HG03575 (cell line): Measurements from ENCODE around the gene ZG16.
"Not testable (repeated sequence)": the region's sequence is repeated elsewhere in the genome, so short reads cannot be mapped to it uniquely, and the experiment has no call there.

ENCODE experiments used
- ATAC-seq: cut with Tn5 transposase; IDR thresholded peaks from one replicate; pipeline ENCODE4 v1.9.1; 2021; ENCODE audit not compliant: unreplicated experiment, insufficient number of reproducible peaks, low FRiP score; ENCODE audit errors: extremely low read depth

Gene ZG16

DNA sequence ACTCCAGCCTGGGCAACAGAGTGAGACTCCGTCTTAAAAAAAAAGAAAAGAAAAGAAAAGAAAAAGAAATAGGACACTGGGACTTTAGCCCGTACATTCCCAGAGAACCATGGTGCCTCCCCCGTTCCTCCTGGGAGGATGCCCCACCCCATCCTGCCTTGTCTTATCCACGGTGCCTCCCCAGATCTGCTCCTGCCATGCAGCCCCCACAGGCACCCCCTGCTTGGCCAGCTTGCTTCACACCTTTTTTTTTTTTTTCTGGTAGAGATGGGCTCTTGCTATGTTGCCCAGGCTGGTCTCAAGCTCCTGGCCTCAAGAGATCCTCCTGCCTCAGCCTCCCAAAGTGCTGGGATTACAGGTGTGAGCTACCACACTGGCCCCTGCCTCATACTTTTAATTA lies 31.5 kb upstream of the ZG16 start:
- not testable (repeated sequence) for ATAC-seq

DNA sequence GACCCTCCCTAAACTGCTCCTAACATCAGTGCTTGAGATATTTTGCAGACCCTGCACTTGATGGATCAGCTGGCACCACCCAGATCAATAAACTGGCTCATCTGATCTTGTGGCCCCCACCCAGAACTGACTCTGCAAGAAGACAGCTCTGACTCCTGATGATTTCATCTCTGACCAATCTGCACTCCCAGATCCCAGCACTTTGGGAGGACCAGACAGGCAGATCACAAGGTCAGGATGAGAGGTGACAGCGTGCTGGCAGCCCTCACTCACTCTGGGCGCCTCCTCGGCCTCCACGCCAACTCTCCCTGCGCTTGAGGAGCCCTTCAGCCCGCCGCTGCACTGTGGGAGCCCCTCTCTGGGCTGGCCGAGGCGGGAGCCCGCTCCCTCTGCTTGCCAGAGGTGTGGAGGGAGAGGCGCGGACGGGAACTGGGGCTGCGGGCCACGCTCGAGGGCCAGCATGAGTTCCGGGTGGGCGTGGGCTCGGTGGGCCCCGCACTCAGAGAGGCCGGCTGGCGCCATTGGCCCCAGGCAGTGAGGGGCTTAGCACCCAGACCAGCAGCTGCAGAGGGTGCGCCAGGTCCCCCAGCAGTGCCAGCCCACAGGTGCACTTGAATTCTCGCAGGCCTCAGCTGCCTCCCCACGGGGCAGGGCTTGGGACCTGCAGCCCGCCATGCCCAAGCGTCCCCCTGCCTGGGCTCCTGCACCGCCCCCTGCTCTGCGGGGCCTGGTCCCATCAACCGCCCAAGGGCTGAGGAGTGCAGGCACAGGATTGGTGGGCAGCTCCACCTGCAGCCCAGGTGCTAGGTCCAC lies 29.9 kb upstream of the ZG16 start:
- no peak for ATAC-seq

DNA sequence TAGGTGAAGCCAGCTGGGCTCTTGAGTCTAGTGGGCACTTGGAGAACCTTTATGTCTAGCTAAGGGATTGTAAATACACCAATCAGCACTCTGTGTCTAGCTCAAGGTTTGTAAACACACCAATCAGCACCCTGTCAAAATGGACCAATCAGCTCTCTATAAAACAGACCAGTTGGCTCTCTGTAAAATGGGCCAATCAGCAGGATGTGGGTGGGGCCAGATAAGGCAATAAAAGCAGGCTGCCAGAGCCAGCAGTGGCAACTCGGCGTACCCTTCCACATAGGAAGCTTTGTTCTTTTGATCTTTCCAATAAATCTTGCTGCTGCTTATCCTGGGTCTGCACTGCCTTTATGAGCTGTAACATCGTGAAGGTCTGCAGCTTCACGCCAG lies 29.3 kb upstream of the ZG16 start:
- ATAC-seq = not testable (repeated sequence)

DNA sequence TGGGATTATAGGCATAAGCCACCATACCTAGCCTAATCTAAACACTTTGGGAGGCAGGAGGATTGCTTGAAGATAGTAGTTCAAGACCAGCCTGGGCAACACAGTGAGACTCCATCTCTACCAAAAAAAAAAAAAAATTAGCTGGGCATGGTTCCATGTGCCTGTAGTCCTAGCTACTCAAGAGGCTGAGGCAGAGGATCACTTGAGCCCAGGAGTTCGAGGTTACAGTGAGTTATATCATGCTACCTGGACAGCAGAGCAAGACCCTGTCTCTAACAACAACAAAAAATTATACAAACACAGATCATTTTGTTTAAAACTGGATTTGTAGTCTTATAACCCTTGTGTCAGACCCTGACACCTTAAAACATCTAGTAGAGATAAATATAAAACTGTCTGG lies 24.5 kb upstream of the ZG16 start:
- no peak for ATAC-seq

DNA sequence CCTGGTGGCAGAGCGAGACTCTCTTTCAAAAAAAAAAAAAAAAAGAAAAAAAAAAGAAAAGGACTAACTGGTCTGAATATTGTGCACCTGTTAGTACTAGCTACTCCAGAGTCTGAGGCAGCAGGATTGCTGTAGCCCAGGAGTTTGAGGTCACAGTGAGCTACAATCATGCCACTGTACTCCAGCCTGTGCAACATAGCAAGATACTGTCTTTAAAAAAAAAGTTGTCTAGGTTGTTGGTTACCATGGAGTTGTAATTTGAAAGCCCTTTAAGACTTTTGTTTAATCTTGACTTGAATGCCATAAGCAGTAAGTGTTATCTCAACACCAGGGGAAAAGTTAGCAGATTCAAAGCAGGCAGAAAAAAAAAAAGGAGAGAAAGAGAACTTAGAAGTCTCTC lies 21.4 kb upstream of the ZG16 start:
- no peak for ATAC-seq

DNA sequence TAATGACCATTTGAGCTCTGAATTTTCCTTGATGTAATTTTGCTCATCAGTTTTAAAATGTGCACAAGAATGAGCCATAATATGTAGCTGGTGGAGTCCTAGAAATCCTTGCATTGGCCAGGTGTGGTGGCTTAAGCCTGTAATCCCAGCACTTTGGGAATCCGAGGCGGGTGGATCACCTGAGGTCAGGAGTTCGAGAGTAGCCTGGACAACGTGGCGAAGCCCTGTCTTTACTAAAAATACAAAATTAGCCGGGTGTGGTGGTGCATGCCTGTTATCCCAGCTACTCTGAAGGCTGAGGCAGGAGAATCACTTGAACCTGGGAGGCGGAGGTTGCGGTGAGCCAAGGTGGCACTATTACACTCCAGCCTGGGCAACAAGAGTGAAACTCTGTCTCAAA lies 21.0 kb upstream of the ZG16 start:
- not testable (repeated sequence) for ATAC-seq

DNA sequence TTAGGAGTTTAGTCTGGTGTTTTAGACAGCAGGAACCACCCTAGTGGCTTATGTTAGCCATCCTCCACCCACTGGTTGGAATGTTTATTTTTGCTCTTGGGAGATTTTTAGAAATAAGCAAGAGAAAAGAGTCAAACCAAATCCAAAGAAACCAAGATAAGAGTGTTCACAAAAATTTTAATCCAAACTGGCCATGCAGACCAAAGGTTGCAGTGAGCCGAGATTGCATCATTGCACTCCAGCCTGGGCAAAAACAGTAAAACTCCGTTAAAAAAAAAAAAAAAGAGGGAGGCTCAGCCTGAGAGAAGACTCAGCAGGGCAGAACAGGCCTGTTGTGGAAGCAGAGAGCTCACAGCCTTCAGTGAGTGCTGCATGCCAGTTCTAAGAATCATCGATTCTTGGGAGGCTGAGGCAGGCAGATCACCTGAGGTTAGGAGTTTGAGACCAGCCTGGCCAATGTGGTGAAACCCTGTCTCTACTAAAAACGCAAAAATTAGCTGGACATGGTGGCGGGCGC lies 20.0 kb upstream of the ZG16 start:
- ATAC-seq = no peak

DNA sequence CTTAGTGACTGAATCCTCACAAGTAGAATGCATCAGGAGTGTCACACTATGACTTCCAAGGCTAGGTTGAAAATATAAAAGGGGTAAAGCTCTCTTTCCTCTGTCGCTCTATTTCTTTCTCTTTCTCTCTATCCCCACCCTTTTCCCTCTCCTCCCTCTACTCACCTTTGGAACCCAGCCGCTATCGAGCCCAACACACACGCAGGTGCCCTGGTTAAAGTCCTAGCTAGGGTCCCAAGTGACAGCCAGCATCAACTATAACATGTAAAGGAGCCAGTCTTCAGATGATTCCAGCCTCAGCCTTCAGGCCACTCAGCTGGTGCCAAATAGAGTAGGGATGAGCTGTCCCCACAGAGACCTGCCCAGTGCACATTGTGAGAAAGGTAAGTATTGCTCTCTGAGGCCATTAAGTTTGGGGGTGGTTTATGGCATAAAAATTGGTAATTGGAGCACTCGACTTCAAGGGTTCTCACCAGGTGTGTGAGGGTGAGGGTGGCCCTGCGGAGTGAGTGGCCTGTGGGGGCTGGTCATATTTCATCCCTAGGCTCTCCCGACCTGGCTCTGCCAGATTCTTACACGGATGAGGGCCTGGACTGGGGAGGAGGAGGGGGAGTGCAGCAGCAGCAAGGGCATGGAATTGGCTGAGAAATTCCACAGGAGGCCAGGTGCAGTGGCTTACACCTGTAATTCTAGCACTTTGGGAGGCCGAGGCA lies 17.3 kb upstream of the ZG16 start:
- ATAC-seq = no peak

DNA sequence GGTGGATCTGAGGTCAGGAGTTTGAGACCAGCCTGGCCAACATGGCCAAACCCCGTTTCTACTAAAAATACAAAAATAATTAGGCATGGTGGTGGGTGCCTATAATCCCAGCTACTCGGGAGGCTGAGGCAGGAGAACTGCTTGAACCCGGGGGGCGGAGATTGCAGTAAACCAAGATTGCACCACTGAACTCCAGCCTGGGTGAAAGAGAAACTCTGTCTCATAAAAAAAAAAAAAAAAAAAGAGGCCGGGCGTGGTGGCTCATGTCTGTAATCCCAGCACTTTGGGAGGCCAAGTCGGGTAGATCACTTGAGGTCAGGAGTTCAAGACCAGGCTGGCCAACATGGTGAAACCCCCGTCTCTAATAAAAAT lies 16.8 kb upstream of the ZG16 start:
- ATAC-seq = not testable (repeated sequence)

DNA sequence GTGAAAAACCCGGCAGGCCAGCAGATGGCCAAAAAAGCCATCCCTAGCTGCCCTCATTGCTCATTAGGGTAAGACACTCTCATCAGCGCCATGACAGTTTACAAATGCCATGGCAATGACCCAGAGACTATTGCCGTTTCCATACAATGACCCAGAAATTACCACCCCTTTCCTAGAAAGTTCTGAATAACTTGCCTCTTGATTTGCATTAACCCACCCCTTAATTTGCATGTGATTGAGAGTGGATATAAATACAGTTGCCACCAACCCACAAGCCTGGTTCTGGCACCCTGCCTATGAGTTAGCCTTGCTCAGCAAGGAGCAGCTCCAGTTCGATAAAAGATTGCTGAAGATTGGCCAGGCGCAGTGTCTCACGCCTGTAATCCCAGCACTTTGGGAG lies 16.2 kb upstream of the ZG16 start:
- ATAC-seq = no peak

DNA sequence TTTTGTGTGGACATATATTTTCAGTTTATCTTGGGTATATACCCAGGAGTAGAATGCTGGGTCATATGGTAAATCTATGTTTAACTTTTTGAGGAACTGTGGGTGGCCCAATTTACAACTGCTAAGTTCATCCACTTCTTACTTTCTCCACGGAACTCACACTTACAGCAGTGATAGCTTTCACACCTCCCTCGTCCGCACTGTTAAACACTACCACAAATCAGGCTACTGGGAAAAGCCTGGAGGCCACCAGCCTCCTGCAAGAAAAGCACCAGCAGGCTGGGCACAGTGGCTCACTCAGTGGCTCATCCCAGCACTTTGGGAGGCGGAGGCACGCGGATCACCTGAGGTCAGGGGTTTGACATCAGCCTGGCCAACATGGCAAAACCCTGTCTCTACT lies 14.7 kb upstream of the ZG16 start:
- no peak for ATAC-seq

DNA sequence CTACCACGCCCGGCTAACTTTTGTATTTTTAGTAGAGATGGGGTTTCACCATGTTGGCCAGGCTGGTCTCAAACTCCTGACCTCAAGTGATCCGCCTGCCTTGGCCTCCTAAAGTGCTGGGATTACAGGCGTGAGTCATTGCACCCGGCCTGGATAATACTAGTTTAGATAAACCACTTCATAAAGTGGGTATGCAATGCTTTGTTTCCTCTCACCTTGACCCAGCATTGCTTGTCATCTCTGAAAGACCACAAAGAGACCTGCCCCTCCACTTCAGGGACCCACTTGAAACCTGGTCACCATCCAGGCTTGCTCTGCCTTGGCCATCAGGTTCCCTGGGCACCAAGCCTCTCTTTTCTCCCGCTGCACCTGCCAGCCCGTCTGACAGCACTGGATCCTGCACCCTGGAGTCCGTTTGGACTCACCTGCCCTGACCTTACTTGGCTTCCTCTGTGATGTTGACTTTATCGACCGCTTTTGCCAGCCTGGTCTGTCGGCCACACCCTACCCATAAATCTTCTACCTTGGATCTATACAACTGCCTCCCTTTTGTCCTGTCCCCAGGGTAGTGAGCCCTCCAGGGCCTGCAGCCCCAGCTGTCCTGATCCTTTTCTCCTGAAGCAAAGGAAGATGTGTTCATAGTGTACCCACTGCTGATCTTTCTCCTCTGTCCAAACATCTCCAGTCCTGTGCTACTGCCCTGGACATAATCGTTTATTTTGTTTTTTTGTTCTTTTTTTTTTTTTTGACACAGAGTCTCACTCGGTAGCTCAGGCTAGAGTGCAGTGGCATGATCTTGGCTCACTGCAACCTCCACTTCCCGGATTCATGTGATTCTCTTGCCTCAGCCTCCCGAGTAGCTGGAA lies 12.7 kb upstream of the ZG16 start:
- no peak for ATAC-seq

DNA sequence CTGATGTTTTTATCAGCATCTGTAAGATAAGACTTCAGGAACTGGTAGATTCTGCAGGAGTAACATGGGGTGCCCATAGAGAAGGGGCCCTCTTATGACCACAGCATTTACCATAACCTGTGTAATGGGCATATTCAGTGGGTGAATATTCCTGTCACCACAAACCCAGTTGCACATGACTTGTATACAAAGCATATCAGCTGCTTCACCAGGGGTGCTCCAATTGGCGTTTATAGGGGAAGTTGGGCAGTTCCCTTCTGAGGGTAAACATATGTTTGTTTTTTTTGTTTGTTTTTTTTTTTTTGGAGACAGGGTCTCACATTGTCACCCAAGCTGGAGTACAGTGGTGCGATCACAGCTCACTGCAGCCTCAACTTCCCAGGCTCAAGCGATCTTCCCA lies 11.5 kb upstream of the ZG16 start:
- no peak for ATAC-seq

DNA sequence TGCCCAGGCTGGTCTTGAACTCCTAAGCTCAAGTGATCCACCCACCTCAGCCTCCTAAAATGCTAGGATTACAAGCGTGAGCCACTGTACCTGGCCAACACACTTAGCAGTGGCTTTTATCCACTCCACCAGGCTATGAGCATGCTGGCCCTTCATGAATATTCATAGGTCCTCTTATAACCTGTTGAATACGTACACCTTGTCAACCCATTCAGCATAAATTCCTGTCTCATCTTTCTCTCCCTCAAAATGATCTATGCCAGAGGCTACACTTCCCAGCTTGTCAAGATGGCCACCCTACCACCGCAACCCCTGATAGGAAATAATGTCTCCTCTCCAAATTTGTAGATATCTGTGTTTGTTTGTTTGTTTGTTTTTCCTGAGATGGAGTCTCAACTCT lies 11.0 kb upstream of the ZG16 start:
- ATAC-seq = no peak

DNA sequence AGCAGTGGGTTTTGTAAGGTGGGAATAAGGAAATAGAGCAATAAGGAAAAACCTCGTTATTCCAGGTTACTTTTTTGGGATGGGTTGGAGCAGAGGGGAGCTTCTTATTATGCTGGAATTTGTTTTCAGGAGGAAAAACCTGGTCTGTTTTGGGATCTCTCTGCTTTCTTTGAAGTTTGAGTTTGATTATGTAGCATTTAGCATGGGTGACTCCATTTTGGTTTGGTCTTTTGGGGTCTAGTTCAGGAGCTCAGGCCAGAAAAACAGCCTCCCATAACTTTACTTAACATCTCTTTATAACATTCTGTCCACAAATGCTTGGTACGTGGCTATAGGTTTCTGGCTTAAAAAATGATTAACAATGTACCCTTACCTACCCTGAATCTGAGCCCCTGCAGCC lies 8.5 kb upstream of the ZG16 start:
- no peak for ATAC-seq

DNA sequence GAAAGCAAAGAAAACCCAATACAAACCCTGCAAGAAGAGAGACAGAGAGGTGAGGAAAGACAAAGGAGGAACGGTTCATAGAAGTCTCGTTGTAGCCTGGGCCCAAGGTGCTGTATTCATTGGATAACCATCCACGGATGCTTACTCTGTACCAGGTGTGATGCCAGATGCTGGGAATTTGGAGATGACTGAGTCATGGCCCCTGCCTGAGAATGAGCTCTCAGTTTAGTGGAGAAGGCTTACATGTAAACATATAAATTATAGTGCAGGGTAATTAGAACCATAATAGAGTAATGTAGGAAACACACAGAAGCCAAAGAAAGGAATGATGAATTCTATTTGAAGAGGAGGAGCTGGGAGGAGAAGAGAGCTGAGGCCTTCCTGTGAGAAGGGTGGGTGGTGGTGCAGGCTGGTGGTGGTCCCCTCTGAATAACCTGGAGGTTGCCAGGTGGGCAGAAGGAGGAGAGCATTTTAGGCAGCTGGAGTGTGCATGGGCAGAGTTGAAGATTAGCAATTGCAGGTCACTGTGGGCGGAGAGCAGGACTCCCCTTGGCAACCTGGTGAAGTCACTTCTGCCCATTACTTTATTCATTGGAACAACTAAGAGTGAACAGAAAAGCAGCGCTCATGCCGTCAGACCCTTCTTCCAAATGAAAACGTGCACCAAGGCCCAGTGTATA lies 7.7 kb upstream of the ZG16 start:
- ATAC-seq = no peak

DNA sequence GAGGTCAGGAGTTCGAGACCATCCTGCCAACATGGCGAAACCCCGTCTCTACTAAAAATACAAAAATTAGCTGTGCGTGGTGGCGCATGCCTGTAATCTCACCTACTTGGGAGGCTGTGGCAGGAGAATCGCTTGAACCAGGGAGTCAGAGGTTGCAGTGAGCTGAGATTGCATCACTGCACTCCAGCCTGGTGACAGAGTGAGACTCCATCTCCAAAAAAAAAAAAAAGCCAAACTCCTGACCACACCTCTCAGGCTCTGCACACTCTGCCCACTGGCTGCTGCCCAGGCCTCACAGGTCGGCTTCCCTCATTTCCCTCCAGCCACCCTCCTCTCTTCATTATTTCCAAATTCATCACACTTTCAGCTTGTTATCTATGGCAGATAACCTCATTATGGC lies 5.7 kb upstream of the ZG16 start:
- ATAC-seq = not testable (repeated sequence)

DNA sequence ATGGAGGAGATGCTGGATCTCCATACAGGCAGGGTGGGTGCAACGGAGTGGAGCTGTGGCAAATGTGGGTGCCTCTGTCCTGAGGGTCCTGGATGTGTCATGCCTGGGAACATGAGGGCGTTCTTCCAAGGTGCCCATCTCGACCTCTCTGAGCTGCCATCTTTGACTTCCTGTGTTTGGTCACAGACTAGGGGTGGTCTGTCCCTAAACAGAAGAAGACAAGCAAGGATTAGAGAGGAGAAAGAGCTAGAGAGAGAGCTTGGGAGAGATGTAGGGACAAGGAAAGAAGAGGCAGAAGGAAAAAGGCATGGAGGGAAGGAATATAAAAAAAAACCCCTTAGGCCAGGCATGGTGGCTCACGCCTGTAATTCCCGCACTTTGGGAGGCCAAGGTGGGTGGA lies 3.3 kb upstream of the ZG16 start:
- ATAC-seq = no peak

DNA sequence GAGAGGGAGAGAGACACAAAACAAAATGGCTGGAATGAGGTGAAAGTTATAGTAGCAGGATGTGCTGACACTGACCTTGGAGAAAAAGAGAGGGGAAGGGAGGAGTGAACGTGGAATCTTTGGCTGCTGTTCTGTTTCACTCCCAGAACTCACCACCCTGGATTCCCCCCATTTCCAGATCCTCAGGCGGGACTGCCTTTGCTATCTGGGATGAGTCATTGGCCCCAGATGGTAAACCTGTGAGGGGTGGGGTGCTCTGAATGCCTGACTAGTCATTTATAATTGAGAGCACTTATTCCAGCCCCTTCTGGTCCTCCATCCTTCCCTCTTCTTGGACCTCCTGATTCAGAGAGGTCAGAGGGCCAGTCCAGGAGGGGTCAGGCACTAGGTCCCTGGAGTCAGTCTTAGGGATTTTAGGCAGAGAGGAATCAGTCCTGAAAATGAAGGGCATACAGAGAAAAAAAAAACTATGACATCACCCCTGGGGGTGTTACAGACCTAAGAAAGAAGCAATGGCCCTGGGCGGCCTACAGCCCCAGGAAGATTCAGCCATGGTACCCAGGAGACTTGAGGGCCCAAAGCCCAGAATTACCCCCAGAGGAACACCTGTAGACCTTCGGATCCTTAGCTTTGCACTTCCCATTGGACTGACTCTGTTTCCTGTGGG lies 2.2 kb upstream of the ZG16 start:
- no peak for ATAC-seq
